Mesothelial cell of epicardium (in vitro differentiated cells): ENCODE measurements around the gene LRMDA. TPM values are rescaled to one million over a fixed set of nuclear protein-coding genes. Genes with fewer than 3 reads are reported as not detected.

Experiments used
- DNase-seq, 2 experiments: peaks; one replicate each; pipeline ENCODE4 v3.0.0; 2021; ENCODE audit warnings: low spot score in 2 of 2; ENCODE audit not compliant: unreplicated experiment in 2 of 2
- H3K27ac Mint-ChIP-seq: 2 replicates; pipeline ENCODE4 v1.8.0; 2021; ENCODE audit warnings: mixed read lengths
- H3K27me3 Mint-ChIP-seq: 2 replicates; pipeline ENCODE4 v1.8.0; 2021; ENCODE audit warnings: low read depth, mixed read lengths
- H3K36me3 Mint-ChIP-seq: 2 replicates; pipeline ENCODE4 v1.8.0; 2021; ENCODE audit warnings: mixed read lengths
- H3K4me1 Mint-ChIP-seq: 2 replicates; pipeline ENCODE4 v1.8.0; 2021; ENCODE audit warnings: mixed read lengths
- H3K4me3 Mint-ChIP-seq: 2 replicates; pipeline ENCODE4 v1.8.0; 2021; ENCODE audit warnings: mild to moderate bottlenecking, moderate library complexity, mixed read lengths
- H3K9me3 Mint-ChIP-seq: 2 replicates; pipeline ENCODE4 v1.8.0; 2021; ENCODE audit warnings: mixed read lengths
- total RNA-seq: library from RNA; stranded (reverse); gene quantifications from 3 replicates; pipeline ENCODE4 v1.2.1, GENCODE V29; 2021
- TF ChIP-seq, protein P1 (sequence below): fragments of 200-600 bp; sonication (generic); IDR thresholded peaks from one replicate; pipeline ENCODE4 v1.5.0; 2021; ENCODE audit warnings: antibody characterized with exemption; ENCODE audit not compliant: unreplicated experiment

LRMDA gene
- total RNA-seq, 1 donor from 2014 or later = 2.0 TPM

DNA sequence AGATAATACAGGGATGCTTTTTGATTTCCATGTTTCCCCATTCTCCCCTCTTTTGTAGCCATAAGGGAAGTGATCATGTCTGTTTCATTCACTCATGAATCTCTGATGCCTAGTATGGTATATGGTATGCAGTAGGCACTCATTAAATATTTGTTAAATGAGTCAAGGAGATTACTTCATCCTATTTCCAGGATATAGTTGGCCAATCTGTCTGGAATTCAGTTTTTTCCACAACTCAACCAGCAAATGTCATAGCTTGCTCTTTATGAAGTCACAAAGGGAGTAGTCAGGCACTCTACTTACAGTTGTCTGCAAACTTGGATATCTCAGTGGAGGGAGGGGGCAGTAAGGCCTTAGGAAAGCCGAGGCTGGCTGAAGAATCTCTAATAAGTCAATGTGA, 853.6 kb downstream of the LRMDA start:
- no peak overlapping the region for H3K27ac Mint-ChIP-seq
- peaks cover 14% of the 10 kb centered on the region for H3K9me3 Mint-ChIP-seq
- H3K36me3 Mint-ChIP-seq = peaks cover 7% of the 10 kb centered on the region
- H3K4me1 Mint-ChIP-seq = peaks cover 23% of the 10 kb centered on the region
- DNase-seq = no peak
- TF ChIP-seq, protein P1, sequence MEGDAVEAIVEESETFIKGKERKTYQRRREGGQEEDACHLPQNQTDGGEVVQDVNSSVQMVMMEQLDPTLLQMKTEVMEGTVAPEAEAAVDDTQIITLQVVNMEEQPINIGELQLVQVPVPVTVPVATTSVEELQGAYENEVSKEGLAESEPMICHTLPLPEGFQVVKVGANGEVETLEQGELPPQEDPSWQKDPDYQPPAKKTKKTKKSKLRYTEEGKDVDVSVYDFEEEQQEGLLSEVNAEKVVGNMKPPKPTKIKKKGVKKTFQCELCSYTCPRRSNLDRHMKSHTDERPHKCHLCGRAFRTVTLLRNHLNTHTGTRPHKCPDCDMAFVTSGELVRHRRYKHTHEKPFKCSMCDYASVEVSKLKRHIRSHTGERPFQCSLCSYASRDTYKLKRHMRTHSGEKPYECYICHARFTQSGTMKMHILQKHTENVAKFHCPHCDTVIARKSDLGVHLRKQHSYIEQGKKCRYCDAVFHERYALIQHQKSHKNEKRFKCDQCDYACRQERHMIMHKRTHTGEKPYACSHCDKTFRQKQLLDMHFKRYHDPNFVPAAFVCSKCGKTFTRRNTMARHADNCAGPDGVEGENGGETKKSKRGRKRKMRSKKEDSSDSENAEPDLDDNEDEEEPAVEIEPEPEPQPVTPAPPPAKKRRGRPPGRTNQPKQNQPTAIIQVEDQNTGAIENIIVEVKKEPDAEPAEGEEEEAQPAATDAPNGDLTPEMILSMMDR = no peak
- peaks cover 59% of the 10 kb centered on the region for H3K27me3 Mint-ChIP-seq
- no peak overlapping the region for H3K4me3 Mint-ChIP-seq

GRCh38 chr10:76285515-76285914, 854.1 kb downstream of the LRMDA start:
- TF ChIP-seq, protein P1 = no peak
- no peak for DNase-seq
- Mint-ChIP-seq H3K9me3 (peaks cover 14% of the 10 kb centered on the region), H3K4me1 (peaks cover 23% of the 10 kb centered on the region), H3K36me3 (peaks cover 7% of the 10 kb centered on the region), H3K27ac (no peak overlapping the region), H3K27me3 (peaks cover 57% of the 10 kb centered on the region), H3K4me3 (no peak overlapping the region)

GRCh38 chr10:76286536-76286935, 855.1 kb downstream of the LRMDA start:
- Mint-ChIP-seq H3K36me3 (peaks cover 7% of the 10 kb centered on the region), H3K9me3 (peaks cover 14% of the 10 kb centered on the region), H3K27ac (no peak overlapping the region), H3K4me3 (no peak overlapping the region), H3K27me3 (peaks cover 52% of the 10 kb centered on the region), H3K4me1 (peaks cover 24% of the 10 kb centered on the region)
- no peak for DNase-seq
- TF ChIP-seq, protein P1 = no peak

DNA sequence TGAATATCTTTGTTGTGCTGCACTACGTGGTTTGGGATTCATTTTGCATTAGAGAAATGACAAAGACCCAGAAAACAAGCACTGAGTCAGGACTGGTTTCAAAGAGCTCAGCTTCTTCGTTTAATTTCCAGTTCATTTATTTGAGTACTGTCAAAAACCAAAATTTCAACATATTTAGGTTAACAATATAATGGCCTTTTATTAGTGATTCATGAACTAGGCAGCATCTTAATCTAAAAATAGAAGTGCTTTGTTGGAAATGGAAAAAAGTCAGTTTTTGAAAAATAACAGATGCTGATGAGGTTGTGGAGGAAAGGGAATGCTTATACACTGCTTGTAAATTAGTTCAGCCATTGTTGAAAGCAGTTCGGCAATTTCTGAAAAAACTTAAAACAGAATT, 856.4 kb downstream of the LRMDA start:
- Mint-ChIP-seq H3K4me3 (no peak overlapping the region), H3K36me3 (peaks cover 7% of the 10 kb centered on the region), H3K27ac (no peak overlapping the region), H3K9me3 (peaks cover 14% of the 10 kb centered on the region), H3K27me3 (peaks cover 52% of the 10 kb centered on the region), H3K4me1 (peaks cover 12% of the 10 kb centered on the region)
- DNase-seq = no peak
- TF ChIP-seq, protein P1 = no peak

GRCh38 chr10:76291175-76291574, 859.8 kb downstream of the LRMDA start:
- peaks cover 44% of the 10 kb centered on the region for H3K27me3 Mint-ChIP-seq
- no peaks in the 10 kb centered on the region for H3K9me3 Mint-ChIP-seq
- H3K36me3 Mint-ChIP-seq = no peaks in the 10 kb centered on the region
- H3K4me1 Mint-ChIP-seq = peaks cover 19% of the 10 kb centered on the region
- no peak for DNase-seq
- TF ChIP-seq, protein P1 = no peak
- H3K4me3 Mint-ChIP-seq = no peak overlapping the region
- no peak overlapping the region for H3K27ac Mint-ChIP-seq

DNA sequence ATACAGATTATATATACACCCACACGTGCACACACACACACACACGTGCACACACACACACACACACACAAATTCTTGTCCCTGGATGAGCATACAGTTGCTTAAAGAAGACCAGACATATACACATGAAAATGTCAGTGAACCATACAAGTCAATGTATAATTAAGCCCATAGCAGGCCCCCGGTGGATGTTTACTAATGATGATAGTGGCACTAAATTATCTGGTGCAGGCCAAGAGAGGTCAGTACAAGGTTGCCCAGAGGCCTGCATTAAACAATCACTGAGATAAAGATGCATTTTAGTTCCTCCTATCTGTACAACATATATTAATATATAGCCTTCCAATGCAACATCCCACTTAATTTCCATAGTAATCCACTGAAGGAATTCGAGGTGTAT, 860.5 kb downstream of the LRMDA start:
- no peak for DNase-seq
- Mint-ChIP-seq H3K9me3 (no peaks in the 10 kb centered on the region), H3K27me3 (peaks cover 40% of the 10 kb centered on the region), H3K36me3 (no peaks in the 10 kb centered on the region), H3K4me1 (peaks cover 22% of the 10 kb centered on the region), H3K27ac (no peak overlapping the region), H3K4me3 (no peak overlapping the region)
- TF ChIP-seq, protein P1 = no peak
